Mammary epithelial cell (primary cell): ENCODE results near the gene ERICH4.

Source experiments
- CTCF ChIP-seq, 2 donors: IDR thresholded peaks in 1 of 2; conservative IDR thresholded peaks in 1 of 2; 2 replicates each; pipeline ENCODE4 v1.5.1; 2011 to 2012; ENCODE audit warnings: inconsistent platforms in 2 of 2, low read length in 2 of 2, mild to moderate bottlenecking in 2 of 2, control low read depth in 1 of 2, low read depth in 1 of 2; ENCODE audit not compliant: insufficient read depth in 1 of 2; ENCODE audit errors: extremely low read depth in 1 of 2
- EZH2 ChIP-seq: IDR thresholded peaks from 2 replicates; pipeline ENCODE4 v1.6.1; 2012; ENCODE audit warnings: low read length, inconsistent platforms, borderline replicate concordance

GRCh38 chr19:41399091-41399490 lies 43.9 kb upstream of the ERICH4 start:
- TF ChIP-seq CTCF (conservative IDR thresholded peaks at IDR 0.05 in 1 of 2, IDR thresholded peaks at IDR 0.05 in 1 of 2; ENCODE audit: extremely low read depth in 1 of 2, insufficient read depth in 1 of 2, low read depth in 1 of 2, low read length in 2 of 2) (no peak), EZH2 (no peak)
